Germinal center (tissue), 1 donor: ENCODE results near the gene LGALS7.

Experiments used
- DNase-seq: peaks from one replicate; pipeline ENCODE4 v3.0.0; 2012; ENCODE audit warnings: mixed read lengths, low spot score

LGALS7 gene

GRCh38 chr19:38737921-38738737 is 35.2 kb downstream of the LGALS7 start:
- DNase-seq = no peak

DNA sequence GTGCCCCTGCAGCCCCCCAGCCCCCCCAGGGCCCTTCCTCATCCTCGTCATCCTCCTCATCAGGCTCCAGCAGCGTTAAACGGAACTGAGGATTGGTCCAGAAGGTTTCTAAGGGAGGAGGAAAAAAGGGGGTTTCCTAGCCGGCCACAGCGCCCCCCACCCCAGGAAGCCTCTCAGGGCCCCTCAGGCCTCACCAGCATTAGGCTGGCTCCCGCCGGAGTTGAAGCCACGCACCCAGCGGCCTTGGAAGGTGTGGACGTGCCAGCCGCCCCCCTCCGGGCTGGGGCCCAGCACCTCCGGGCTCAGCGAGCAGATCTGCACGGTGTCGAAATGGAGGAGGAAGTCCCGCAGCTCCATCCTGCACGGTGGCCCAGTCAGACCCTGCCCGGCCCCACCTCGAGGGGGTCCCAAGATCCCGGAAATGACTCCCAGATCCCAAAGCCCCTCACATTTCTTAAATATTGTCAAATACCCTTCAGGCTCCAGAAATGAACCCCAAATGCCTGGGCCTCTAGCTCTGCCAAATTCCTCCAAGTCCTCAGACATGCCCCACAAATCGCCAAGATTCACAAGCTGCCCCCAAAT is 35.9 kb downstream of the LGALS7 start:
- no peak for DNase-seq

- DNase-seq = peak; percentile 83
Measured at GRCh38 chr19:38736413-38737280, 36.7 kb downstream of the LGALS7 start.

DNA sequence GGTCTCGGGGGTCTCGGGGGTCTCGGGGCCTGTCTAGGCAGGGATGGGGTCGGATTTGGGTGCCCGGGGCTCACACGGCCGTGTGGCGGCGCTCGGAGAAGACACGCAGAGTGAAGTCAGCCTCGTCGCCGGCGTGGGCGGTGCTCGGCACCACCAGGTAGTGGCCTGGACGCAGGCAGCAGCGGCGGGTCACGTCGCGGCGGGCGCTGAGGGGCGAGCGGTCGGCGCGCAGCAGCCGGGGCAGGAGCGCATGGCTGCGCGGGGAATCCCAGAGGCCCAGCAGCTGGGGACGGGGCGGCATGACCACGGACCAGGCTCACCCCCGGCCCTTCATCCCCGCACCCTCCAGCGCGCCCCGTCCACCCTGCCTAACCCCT is 37.3 kb downstream of the LGALS7 start:
- DNase-seq = peak; percentile 57

- peak; percentile 71 for DNase-seq
Measured at GRCh38 chr19:38735257-38735686, 38.0 kb downstream of the LGALS7 start.

GRCh38 chr19:38734426-38735256 is 38.7 kb downstream of the LGALS7 start:
- peak; percentile 45 for DNase-seq

DNA sequence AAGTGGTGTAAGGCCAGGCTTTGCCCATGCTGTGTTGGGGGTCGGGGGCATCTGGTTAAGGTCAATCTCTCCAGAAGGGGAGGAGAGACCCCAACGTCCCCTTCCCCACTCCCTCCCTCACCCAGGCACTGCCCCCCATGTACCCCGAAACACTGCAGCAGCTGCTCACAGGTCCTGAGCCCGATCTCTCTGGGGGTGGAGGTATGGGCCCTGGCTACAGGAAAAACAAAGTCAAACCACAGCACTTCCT is 39.2 kb downstream of the LGALS7 start:
- peak; percentile 55 for DNase-seq

- no peak for DNase-seq
Measured at GRCh38 chr19:38733493-38734175, 39.7 kb downstream of the LGALS7 start.

- no peak for DNase-seq
Measured at GRCh38 chr19:38733241-38733492, 40.1 kb downstream of the LGALS7 start.

DNA sequence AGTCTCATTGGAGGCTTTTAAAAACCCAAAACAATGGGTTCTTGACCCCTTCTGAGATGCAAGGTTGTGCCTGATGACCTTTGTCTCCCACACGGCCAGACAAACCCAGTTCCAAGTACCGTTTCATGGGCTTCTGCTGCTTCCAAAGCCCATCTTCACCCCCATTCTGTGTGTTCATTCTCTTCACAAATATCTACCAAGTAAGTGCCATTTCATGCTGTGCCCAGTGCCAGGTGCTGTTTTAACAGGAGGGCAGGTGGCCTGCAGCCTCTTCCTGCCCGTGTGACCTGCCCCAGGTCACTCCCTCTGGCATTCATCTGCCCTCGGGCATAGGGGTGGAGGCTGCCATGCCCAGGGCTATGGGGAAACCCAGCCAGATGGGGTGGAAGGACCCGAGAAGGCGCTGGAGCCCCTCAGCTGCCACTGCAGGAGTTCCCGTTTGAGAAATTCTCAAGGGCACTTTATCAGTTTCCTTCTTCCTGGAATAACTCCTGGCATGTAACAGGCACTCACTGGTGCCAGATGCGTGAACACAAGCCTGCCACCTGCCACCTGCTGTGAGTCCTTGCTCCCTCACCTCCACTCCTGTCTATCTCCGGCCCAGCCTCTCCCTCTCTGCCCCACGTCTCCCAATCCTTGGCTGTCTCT is 41.5 kb downstream of the LGALS7 start:
- DNase-seq = no peak

DNA sequence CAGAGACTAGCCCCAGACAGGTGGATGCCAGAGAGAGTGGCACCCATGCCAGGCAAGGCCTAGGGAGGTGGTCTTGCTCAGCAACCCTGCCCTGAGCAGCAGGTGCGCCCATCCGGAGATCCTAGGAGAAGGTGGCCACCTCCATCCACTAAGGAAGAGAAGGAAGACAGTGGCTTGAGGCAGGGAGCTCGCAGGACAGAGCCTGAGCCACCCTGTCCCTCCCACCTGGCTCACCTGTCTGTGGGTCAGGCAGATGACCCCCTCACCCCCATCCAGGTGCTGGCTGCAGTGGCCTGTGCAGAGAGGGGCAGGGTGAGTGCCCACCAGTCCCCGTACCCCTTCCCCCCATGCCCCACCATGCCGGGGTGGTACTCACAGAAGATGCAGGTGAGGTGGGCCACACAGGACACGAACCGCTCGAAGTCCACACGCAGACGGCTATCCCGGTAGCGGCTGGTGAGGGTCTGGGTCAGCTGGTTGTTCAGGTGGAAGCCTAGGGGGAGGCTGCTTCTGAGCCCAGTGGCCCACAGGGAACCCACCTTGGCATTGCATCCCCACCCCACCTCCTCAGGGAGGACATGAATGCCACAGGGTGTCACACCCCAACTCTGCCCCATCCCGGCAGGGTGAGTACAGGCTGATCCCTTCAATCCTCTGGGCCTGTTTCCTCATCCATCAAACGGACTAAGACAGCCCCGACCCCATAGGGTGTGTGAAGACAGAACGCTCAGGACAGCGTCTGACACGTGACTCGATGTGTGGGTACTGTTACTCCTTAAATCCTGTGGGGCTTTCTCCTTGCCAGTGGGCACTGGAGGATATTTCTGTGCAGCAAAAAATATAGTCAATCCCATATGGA is 42.4 kb downstream of the LGALS7 start:
- DNase-seq = no peak

DNA sequence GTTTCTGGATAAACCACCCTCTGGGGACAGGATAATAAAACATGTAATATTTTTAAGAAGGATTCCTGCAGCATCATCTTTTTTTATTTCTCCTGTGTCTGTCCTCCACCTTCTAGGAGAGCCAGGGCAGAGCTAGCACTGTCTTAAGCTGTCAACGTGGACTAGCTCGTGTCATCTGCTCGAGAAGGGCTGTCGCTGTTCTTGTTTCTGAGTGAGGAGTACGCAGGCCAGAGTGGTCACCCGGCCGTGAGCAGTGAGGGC is 42.9 kb downstream of the LGALS7 start:
- DNase-seq = no peak

DNA sequence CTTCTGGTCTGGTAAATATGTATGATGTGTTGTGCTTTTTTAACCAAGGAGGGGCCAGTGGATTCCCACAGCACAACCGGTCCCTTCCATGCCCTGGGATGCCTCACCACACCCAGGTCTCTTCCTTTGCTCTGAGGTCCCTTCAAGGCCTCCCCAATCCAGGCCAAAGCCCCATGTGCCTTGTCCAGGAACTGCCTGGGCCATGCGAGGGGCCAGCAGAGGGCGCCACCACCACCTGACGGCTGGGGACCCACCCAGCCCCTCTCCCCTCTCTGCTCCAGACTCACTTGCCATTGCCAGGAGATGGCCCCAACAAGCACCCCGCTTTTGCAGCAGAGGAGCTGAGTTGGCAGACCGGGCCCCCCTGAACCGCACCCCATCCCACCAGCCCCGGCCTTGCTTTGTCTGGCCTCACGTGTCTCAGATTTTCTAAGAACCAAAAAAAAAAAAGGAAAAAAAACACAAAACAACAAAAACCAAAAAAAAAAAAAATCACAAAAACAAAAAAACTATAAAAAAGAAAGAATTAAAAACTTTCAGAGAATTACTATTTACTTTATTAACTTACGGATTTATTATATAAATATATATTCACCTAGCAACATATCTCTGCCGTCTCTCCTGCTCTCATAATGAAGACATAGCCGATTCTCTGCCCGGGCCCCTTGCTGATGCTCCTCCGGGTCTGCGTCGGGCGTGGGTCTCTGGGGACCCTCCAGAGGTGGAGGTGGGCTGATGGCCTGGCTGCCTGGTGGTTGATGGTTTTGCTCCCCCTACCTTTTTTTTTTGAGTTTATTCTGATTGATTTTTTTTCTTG is 43.5 kb downstream of the LGALS7 start:
- DNase-seq = peak; percentile 75

DNA sequence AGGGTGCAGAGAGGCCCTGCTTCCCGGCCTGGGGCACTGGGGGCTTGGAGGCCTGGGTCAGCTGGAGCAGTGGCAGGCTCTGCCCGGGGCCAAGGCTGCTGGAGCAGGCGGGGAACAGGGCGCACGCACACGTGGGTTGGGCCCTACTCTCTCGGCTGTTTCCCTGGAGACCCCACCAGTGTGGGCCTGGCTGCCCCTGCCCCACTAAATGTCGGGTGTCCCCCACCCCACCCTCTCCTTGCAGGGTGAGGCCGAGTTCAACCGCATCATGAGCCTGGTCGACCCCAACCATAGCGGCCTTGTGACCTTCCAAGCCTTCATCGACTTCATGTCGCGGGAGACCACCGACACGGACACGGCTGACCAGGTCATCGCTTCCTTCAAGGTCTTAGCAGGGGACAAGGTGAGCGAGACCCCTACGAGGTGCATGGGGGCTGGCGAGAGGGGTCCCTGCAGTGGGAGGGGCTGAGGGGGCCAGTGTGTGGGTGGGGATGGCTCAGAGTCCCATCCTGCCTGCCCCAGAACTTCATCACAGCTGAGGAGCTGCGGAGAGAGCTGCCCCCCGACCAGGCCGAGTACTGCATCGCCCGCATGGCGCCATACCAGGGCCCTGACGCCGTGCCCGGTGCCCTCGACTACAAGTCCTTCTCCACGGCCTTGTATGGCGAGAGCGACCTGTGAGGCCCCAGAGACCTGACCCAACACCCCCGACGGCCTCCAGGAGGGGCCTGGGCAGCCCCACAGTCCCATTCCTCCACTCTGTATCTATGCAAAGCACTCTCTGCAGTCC is 44.4 kb downstream of the LGALS7 start:
- DNase-seq = no peak

DNA sequence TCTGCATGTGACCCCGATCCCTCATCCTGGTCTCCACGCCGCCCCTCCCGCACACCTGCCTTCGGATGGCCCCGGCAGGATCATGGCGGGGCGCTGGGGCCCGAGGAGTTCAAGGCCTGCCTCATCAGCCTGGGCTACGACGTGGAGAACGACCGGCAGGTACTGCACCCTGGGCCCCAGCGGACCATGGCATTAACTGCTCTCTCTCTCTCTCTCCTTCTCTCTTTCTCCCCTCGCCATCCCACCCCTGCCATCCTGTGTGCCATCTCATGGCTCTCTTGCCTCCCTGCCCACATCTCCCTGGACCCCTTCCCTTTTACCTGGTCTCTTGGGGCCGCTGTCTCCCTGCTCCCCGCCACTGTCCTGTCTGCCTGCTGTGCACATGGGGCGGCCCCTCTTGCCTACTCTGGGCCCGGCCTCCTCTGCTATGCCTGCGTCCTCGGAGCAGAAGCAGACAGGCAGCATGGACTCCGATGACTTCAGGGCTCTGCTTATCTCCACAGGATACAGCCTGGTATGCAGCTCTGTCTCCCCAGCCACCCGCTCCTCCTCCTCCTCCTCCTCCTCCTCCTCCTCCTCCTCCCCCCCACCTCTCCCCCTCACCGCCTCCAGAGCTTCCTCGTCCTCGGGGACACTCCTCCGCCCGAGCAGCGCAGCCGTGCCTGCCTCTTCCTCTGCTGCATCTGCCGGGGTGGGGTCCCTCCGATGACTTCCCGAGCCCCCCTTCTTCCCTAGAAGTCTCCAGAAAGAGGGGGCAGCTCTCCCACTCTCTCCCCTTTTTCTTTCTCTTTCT is 45.3 kb downstream of the LGALS7 start:
- no peak for DNase-seq

- no peak for DNase-seq
Measured at GRCh38 chr19:38727306-38727867, 45.9 kb downstream of the LGALS7 start.

DNA sequence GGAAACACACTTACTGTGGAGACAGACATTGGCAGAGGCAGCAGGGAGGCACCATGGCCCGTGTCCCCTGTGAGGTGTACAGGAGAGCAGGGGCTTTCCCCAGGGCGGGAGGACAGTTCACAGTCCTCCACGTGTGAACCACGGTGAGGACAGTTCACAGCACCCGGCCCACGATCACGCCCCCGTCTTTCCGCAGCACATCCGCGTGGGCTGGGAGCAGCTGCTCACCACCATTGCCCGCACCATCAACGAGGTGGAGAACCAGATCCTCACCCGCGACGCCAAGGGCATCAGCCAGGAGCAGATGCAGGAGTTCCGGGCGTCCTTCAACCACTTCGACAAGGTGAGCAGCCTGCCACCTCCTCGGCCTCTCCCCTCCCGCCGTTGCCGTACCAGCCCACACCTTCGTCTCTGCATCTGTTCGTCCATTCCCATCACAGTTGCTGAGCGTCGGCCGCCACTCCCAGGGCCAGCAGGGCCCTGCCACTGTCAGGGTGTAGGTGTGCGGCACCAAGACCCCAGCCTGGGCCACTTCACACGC is 46.5 kb downstream of the LGALS7 start:
- no peak for DNase-seq

- no peak for DNase-seq
Measured at GRCh38 chr19:38726284-38726673, 47.0 kb downstream of the LGALS7 start.
